ENCODE data around the gene C3orf18.

DNA sequence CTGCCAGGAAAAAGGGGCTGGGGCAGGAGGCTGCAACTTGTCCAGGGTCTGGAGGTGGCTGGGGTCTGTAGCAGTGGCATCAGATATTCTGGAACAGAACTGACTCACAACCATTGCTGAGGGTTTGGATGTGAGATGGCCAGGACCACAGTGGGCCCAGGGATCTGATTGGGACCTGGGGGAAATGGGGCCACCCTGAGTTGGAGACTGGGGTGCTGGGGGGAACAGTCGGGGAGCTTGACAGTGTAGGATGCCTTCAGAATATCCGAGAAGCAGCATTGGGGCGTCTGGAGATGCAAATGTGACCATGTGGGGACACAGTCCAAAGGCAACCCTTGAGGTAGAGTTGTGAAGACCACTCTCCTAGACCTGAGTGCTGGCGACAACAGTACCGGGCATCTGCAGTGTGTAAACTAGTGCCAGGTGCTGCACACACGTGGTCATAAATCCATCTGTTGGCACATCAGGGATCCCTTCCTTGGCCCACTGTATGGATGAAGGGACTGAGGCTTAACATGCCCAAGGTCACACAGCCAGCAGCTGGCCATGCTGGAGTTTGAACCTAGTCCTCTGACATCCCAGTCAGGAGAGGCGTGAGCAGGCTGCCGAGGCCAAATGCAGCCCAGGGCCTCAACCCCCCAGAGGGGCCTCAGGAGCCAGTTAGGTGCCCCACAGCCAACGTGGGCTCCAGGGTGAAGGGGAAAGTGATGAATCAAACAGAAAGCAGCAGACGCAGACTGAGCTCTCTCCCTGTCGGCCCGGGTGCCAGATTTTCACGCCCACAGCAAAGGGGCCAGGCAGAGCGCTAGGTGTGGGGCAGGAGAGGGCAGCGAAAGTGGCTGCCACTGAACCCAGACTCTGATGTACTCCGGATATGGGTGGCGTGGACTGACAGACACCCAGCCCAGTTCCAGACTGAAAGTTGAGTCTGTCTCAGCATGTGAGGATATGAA is 20.5 kb upstream of the C3orf18 start:
- TF ChIP-seq, protein P1, sequence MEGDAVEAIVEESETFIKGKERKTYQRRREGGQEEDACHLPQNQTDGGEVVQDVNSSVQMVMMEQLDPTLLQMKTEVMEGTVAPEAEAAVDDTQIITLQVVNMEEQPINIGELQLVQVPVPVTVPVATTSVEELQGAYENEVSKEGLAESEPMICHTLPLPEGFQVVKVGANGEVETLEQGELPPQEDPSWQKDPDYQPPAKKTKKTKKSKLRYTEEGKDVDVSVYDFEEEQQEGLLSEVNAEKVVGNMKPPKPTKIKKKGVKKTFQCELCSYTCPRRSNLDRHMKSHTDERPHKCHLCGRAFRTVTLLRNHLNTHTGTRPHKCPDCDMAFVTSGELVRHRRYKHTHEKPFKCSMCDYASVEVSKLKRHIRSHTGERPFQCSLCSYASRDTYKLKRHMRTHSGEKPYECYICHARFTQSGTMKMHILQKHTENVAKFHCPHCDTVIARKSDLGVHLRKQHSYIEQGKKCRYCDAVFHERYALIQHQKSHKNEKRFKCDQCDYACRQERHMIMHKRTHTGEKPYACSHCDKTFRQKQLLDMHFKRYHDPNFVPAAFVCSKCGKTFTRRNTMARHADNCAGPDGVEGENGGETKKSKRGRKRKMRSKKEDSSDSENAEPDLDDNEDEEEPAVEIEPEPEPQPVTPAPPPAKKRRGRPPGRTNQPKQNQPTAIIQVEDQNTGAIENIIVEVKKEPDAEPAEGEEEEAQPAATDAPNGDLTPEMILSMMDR (IDR thresholded peaks at IDR 0.05) = no peak
- no peak for TF ChIP-seq POLR2A (IDR thresholded peaks at IDR 0.05)

All from heart left ventricle (tissue), 13 donors.